ENCODE data around the gene NUTF2.
"Not testable (repeated sequence)": the region's sequence is repeated elsewhere in the genome, so short reads cannot be mapped to it uniquely, and the experiment has no call there.

The NUTF2 gene

DNA sequence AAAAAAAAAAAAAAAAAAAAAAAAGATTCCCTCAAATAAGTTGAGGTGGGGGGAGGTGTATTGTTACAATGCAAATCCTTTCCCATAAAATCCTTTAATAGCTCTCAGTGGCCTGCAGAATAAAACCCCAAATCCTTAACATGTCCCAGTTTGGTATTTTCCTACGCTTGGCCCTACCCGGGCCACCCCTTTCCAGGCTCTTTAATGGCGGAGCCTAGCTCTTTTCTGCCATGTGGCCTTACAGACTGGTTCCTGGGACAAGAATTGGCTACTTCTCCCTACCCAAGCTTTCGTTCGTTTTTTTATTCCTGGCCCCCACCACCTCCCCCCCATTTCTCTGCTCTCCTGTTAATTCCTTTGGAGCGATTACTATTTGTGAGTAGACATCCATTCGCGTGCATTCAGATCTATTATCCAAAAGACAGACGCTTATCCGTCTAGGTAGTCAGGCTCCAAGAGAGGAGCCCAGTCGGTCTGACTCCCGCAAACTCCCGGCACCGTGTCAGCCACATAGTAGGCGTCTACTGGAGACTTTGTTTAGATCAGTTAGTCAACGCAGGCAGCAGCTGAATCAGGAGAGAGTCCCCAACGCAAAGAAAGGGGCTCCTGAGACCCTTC, 5.4 kb upstream of the NUTF2 start:
- DNase-seq = peak; percentile 30

DNA sequence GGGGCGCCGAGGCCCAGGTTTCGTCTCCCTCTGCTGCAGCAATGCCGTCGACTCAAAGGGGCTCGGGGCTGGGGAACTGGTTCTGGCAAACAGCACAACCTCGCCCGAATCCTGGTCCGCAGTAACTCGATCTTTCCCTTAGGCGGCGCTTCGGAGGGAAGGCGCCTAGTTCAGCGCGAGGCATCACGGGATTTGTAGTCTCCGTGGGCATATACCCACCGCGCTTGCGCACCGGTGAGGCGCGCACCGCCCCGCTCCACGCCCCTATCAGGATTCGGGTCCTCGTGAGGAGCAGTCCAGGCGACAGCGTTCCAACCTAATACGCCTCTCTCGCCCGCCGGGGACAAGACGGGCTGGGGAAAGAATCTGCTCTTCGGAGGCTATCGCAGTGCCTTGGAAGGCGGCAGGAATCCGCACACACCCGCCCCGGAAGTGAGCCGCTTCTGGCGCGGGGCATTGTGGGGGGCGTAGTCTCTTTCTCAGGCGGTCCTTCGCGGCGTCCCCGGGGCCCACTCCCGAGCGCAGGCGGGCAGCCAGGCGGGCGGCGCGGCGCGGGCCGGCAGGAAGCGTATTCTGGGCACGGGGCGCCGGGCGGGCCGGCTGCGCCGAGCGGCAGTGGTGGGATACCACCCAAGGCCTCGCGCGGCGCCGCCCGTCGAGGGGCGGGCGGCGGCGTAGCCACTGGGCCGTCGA, 4.8 kb upstream of the NUTF2 start, which contains the start of gene THAP11:
Gene THAP11, plus strand, starts transcription at position 505 of the 693 bp plus-strand sequence. CDS start 235 bp downstream, outside the sequence.
- peak; percentile 82 for DNase-seq

GRCh38 chr16:67842509-67843342, 4.0 kb upstream of the NUTF2 start:
- DNase-seq = peak; percentile 5

DNA sequence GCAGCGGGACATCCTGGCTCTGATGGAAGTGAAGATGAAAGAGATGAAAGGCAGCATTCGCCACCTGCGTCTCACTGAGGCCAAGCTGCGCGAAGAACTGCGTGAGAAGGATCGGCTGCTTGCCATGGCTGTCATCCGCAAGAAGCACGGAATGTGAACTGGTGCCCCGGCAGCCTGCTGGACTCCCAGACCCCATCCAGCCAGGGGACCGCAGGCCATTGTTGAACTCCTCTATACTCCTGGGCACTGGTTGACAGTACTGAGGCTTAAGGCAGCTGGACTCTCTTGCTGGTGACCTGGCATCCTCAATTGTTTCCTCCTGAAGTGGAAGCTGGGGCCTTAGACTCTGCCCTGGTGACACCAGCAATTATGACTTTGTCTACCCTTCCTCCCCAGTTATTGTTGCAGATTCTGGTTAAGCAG, 3.4 kb upstream of the NUTF2 start:
- no peak for DNase-seq

- DNase-seq = no peak
These were observed 2.2 kb upstream of the NUTF2 start for GRCh38 chr16:67844497-67844896.

DNA sequence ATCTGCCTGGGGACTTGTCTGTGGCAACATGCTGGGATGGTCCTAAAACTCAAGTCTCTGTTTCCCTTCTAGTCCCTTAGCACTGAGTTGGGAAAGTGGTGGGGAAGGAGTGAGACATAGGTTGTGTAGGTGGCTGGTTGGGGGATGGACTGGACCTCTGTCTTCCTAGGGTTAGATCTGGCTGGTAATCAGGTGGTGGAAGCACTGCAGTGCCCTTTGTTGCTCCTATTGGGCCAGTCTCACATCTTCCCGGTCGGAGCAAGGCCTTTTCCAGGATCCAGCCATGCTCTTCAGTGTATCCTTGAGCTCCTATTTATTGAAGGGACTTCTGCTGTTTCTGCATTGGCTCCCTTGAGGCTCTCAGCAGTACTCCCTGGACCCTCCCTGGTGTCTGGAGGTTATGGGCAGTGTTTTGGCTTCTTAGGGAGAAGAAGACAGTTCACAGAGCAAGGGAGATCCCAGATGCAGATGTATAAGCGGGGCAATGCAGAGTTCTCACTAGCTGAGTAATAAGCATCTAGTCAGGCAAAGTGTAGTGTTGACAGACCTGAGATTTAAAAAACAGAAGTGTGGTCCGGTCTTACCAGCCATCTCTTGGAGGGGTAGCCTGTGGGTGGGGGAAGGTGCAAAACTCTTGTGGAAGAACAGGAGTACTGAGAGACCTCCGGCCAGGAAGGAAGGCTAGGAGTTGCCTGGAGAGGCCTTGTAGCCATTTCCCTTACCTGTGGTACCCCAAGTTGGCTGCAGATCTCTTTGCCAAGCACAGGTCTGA, 1.3 kb upstream of the NUTF2 start:
- no peak for DNase-seq

DNA sequence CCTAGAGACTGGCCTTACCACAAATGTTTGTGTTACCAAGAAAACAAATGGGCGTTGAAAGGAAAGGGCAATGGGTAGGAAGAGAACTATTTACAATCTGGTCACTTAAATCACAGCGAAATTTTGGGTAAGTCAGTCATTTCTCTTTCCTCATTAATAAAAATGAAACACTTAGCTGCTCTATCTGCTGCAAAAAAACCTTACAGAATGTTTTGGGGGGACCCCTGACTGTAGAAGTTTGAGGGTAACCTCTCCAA, 742 bp upstream of the NUTF2 start:
- DNase-seq = no peak

DNA sequence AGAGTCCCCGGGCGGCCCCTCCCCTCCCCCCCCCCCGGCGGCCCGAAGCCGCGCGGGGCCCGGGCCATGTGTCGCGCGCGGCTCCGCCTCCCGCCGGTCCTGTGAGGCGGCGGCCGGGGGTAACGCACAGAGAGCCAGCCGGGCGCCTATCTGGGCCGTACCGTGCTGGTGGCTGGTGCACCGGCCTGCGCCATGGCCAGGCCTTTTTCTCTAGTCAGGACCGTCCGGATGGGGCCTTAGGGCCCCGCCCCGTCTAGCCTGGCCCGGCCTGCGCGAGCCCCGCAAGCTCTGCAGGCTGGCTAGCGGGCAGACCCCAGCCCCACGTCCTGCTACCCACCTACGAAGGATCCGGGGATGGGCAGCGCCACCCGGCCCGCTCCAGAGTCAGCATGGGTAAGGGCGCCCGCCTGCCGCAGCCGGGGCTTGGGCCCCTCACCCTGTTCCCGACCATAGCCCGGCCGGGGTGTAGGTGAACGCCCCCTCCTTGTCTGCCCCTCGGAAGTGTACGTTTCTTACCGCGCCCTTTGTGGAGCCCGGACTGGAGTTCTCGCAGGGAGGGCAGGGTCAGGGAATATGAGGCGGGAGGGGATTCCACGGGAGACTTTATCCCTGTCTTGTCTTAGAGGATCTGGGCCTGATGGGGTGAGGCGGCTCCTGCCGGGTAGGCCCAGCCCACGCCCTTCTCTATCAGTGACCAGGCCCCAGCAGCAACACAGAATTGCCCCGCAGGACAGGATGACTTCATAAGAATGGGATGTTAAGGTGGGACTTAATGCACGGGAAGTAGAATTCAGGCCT, 530 bp downstream of the NUTF2 start, which contains the start of gene CENPT:
Gene CENPT, minus strand, starts transcription at position 630 of the 798 bp plus-strand sequence. CDS start 13,834 bp downstream, outside the sequence.
- DNase-seq = no peak

DNA sequence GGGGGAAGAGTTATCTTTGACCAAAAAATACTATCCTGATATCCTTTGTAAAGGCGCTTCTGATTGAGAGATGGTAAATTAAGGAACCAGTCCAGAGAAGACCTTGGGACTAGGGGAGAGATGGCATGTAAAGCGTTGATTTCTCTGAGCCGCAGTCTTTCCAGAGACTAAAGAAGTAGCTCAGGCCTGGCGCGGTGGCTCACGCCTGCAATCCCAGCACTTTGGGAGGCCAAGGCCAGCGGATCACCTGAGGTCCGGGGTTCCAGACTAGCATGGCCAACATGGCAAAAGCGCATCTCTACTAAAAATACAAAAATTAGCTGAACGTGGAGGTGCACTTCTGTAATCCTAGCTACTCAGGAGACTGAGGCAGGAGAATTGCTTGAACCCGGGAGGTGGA, 1.4 kb downstream of the NUTF2 start:
- no peak for DNase-seq

DNA sequence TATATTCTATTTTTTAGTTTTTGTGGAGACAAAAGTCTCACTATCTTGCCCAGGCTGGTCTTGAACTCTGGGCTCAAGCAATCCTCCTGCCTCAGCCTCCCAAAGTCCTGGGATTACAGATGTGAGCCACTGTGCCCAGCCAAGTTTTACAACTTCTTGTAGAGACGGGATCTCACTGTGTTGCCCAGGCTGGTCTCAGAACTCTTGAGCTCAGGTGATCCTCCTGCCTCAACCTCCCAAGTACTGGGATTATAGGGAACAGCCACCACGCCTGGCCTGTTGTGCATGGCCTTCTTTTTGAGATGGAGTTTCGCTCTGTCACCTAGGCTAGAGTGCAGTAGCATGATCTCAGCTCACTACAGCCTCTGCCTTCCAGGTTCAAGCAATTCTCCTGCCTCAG, 6.9 kb downstream of the NUTF2 start:
- no peak for DNase-seq

- no peak for DNase-seq
These were observed 9.1 kb downstream of the NUTF2 start for GRCh38 chr16:67855789-67856188.

- no peak for DNase-seq
These were observed 10.3 kb downstream of the NUTF2 start for GRCh38 chr16:67856927-67857546.

- no peak for DNase-seq
These were observed 11.0 kb downstream of the NUTF2 start for GRCh38 chr16:67857547-67858233.

GRCh38 chr16:67858500-67858899, 11.8 kb downstream of the NUTF2 start:
- DNase-seq = no peak

DNA sequence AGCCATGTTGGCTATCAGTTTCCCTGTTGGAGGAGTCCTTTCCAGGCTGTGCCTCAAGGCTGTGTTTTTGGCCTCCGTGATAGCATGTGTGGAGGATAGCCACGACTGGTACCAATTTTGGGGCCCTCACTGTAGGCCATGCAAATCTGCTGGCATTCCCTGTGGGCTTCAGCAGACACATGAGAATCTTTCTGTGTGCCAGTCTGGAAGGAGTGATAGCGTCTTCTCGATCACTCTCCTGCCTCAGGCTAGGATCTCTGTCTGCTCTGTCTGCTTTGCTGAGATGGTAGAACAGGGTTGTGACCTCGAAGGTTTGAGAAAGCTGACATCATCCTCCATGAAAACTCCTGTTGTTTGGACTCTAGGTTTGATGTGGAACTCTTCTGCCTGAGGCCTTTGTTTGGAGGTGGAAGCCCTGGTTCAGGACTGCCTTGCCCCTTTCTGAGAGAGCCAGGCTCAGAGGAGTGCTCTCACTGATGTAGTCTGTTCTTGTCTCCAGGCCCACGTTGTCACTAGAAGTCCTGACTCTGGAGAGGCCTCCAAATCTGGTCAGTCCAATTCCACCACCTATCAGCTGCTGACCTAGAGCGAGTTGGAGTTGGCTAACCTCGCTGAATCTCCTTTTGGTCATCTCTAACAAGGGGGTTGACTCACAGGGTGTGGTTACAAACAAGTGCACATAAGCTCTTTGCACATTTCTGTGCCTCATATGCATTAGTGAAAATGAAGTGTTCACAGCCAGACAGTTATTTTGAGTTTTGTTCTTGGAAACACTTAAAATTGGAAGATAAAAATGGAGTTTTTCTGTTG, 14.1 kb downstream of the NUTF2 start:
- no peak for DNase-seq

DNA sequence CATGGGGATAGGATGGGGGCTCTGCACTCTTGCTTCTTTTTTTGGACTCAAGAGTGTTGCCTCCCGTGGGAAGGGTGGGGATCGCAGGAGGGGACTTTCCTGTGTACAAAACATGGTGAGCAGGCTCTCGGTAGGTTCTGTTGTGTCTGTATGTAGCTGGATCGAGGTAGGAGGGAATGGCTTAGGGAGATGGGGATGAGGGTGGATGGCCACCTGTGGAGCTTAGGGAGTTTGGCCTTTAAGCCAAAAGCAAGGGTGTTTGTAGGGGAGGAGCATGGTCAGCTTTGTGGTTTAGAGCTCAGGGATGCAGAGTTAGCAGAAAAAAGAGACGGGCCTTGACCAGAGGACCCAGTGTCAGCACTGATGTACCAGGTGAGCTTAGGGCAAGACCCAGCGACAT, 15.1 kb downstream of the NUTF2 start:
- no peak for DNase-seq

GRCh38 chr16:67862623-67863583, 16.2 kb downstream of the NUTF2 start:
- no peak for DNase-seq

DNA sequence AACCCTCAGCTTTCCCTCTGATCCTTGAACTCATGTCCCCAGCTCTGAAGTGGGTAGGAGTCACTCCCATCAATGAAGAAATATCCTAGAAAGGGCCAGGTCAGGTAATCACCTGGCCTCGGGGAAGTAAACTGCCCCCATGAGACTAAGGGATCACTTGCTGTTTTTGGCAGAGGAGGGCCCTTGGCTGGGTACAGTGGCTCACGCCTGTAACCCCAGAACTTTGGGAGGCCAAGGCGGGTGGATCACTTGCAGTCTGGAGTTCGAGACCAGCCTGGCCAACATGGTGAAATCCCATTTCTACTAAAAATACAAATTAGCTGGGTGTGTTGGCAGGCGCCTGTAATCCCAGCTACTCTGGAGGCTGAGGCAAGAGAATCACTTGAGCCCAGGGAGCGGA, 17.3 kb downstream of the NUTF2 start:
- not testable (repeated sequence) for DNase-seq

- no peak for DNase-seq
These were observed 17.9 kb downstream of the NUTF2 start for GRCh38 chr16:67864594-67864993.
